Thyroid gland (tissue), 4 donors: ENCODE results near the gene OLFM1.

ENCODE experiments used
- CTCF ChIP-seq, 6 experiments: fragments of 200-600 bp in 3 of 6; fragments of 450-650 bp in 3 of 6; sonication (generic) in 3 of 6; IDR thresholded peaks; one replicate each; pipeline ENCODE4 v1.5.1; 2016 to 2019; ENCODE audit warnings: antibody characterized with exemption in 6 of 6, mild to moderate bottlenecking in 2 of 6, inconsistent platforms in 1 of 6, moderate library complexity in 1 of 6
- POLR2A ChIP-seq, 2 donors: fragments of 450-650 bp; IDR thresholded peaks; one replicate each; pipeline ENCODE4 v1.6.1; 2017; ENCODE audit warnings: antibody characterized with exemption in 2 of 2, mild to moderate bottlenecking in 2 of 2, moderate library complexity in 1 of 2

GRCh38 chr9:135066291-135066690, 21.2 kb upstream of the OLFM1 start:
- TF ChIP-seq POLR2A (IDR thresholded peaks at IDR 0.05) (no peak), CTCF (IDR thresholded peaks at IDR 0.05) (no peak)
